ENCODE data around the gene CYP2A13. TPM values are rescaled to one million over a fixed set of nuclear protein-coding genes. Genes with fewer than 3 reads are reported as not detected.
A peak's percentile ranks its signal among the peaks of the same experiment; 100 is the strongest.

Gene CYP2A13
- total and polyA plus RNA-seq, 9 of the 15 experiments (the other 6 are each of a cell fraction or from before 2014, with no cell fraction given), result not detected

DNA sequence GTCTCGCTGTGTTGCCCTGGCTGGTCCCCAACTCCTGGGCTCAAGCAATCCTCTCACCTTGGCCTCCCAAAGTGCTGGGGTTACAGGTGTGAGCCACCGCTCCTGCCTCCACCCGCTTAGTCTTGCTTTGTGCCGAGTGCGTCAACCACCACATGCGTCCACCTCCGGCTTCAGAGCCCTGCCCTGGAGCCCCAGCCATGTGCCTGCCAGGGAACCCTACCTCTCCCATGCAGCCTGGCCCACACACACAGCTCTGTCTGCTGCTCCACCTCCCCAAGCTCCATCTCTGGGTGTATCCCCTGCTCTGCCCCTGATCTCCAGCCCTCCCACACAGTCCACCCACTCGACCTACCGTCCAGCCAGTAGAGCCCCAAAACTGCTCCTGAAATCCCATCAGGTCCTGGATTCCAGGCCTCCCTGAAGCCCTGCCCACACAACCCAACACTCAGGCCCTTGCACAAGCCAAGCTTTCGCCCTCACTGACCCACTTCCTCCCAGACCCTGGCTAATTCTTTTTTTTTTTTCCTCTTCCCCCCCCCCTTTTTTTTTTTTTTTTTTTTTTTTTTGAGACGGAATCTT is 35.6 kb downstream of the CYP2A13 start:
- intact Hi-C loops (cut with micrococcal nuclease) (no loop called here), in situ Hi-C loops (cut with MboI) (no loop called here)
- Histone ChIP-seq H3K4me2 (ENCODE audit: insufficient read depth, low read length) (no peak overlapping the region), H3K27ac (ENCODE audit: extremely low read depth, low read depth, low read length) (no peak overlapping the region), H3K36me3 (ENCODE audit: control insufficient read depth, insufficient read depth, low read length) (no peaks in the 10 kb centered on the region), H3K4me3 (no peak overlapping the region), H3K9me1 (ENCODE audit: control insufficient read depth, insufficient read depth, low read length) (no peaks in the 10 kb centered on the region), H2AFZ (ENCODE audit: low read depth, low read length) (no peak overlapping the region), H3K4me1 (replicated peaks in 1 of 2; ENCODE audit: control insufficient read depth in 2 of 2, insufficient read depth in 2 of 2, low read length in 2 of 2) (peaks cover 4 to 18% of the 10 kb centered on the region in 2 experiments; a peak in 3 of 5 replicates), H3K79me2 (ENCODE audit: control insufficient read depth, insufficient read depth, low read length) (no peaks in the 10 kb centered on the region), H3K9me3 (replicated peaks; ENCODE audit: control insufficient read depth, insufficient read depth, low read depth, low read length) (no peaks in the 10 kb centered on the region), H4K20me1 (replicated peaks; ENCODE audit: control insufficient read depth, insufficient read depth, low read length) (no peaks in the 10 kb centered on the region), H3K27me3 (ENCODE audit: control insufficient read depth in 2 of 2, insufficient read depth in 2 of 2, low read length in 2 of 2) (peaks cover 6 to 15% of the 10 kb centered on the region in 2 experiments; a peak in 4 of 5 replicates), H3K9ac (ENCODE audit: insufficient read depth in 1 of 2, low read depth in 2 of 2, low read length in 2 of 2) (no peak overlapping the region)
- WGBS (ENCODE audit: insufficient coverage, low coverage, missing lambda C conversion rate), result 40% methylated on average over 10 of the region's 11 CpGs
- no TSS peak for BruUV-seq (replicated peaks)
- ChIA-PET CTCF (ENCODE audit: low intra/inter-chr PET ratio) (no interaction called here), POLR2A (interaction anchor here (1.0 kb wide), 1 partner anchor 13 kb away, joined by 3 read pairs; no protein-coding TSS in a partner anchor)
- ATAC-seq (no peak), DNase-seq (ENCODE audit: extremely low read depth in 1 of 4, low spot score in 3 of 4) (no peak), FAIRE-seq (no peak)
- TF ChIP-seq, protein P1, sequence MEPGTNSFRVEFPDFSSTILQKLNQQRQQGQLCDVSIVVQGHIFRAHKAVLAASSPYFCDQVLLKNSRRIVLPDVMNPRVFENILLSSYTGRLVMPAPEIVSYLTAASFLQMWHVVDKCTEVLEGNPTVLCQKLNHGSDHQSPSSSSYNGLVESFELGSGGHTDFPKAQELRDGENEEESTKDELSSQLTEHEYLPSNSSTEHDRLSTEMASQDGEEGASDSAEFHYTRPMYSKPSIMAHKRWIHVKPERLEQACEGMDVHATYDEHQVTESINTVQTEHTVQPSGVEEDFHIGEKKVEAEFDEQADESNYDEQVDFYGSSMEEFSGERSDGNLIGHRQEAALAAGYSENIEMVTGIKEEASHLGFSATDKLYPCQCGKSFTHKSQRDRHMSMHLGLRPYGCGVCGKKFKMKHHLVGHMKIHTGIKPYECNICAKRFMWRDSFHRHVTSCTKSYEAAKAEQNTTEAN (CRISPR knock-in tag; IDR thresholded peaks at IDR 0.05), result no peak
- TF ChIP-seq GABPA (tag; conservative IDR thresholded peaks at IDR 0.05; ENCODE audit: low read depth) (no peak), SREBF2 (CRISPR knock-in tag; IDR thresholded peaks at IDR 0.05) (no peak), ZNF384 (IDR thresholded peaks at IDR 0.05; ENCODE audit: low read depth, low read length) (0 out of 2 replicates have a peak, but pooled peaks have one; percentile 17), EGR1 (conservative IDR thresholded peaks at IDR 0.05) (0 out of 2 replicates have a peak, but pooled peaks have one; percentile 20)
- TF ChIP-seq, protein P2, sequence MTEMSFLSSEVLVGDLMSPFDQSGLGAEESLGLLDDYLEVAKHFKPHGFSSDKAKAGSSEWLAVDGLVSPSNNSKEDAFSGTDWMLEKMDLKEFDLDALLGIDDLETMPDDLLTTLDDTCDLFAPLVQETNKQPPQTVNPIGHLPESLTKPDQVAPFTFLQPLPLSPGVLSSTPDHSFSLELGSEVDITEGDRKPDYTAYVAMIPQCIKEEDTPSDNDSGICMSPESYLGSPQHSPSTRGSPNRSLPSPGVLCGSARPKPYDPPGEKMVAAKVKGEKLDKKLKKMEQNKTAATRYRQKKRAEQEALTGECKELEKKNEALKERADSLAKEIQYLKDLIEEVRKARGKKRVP (CRISPR knock-in tag; IDR thresholded peaks at IDR 0.05), result no peak
